Measurements from ENCODE around the gene NRG2. TPM values are rescaled to one million over a fixed set of nuclear protein-coding genes. Genes with fewer than 3 reads are reported as not detected.
A peak's percentile ranks its signal among the peaks of the same experiment; 100 is the strongest.

NRG2 gene
- total and polyA plus RNA-seq, 5 donors from 2014 or later, result not detected

- Histone ChIP-seq H3K4me1 (ENCODE audit: control insufficient read depth, insufficient read depth, low read length, poor library complexity, severe bottlenecking) (peaks cover 8% of the 10 kb centered on the region), H3K9me3 (ENCODE audit: control insufficient read depth in 2 of 2, low read length in 2 of 2) (no peaks in the 10 kb centered on the region), H3K27me3 (ENCODE audit: control insufficient read depth, insufficient read depth, low read length) (peaks cover 25% of the 10 kb centered on the region), H3K4me3 (ENCODE audit: low read depth, low read length) (no peak overlapping the region), H3K27ac (ENCODE audit: insufficient read depth, low read length, poor library complexity, severe bottlenecking) (no peak overlapping the region), H3K36me3 (ENCODE audit: control insufficient read depth, insufficient read depth, low read length) (no peaks in the 10 kb centered on the region)
- DNase-seq (no peak), ATAC-seq (ENCODE audit: low read depth in 2 of 2) (no peak)
- no peaks in the 10 kb centered on the region for H3K36me3 Mint-ChIP-seq
- no peaks in the 10 kb centered on the region for H3K9me3 Mint-ChIP-seq
- H3K4me1 Mint-ChIP-seq, result peaks cover 0 to 7% (median 2%) of the 10 kb centered on the region in 4 donors
- H3K27me3 Mint-ChIP-seq, result peaks cover 29% of the 10 kb centered on the region
- H3K27ac Mint-ChIP-seq, result no peak overlapping the region
- no peak overlapping the region for H3K4me3 Mint-ChIP-seq
These were observed 138.1 kb downstream of the NRG2 start for GRCh38 chr5:139904816-139905661.

DNA sequence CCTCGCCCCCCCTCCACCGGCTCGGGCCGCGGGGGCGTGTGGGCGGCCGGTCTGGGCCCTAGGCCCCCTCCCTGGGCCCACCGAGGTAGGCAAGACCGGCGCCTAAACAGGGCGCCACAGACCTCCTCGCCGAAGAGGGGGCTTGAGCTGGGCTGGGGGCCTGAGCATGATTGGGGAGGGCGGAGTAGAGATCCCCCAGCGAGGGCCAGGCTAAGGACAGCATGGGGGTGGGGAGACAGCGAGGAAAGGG, 138.6 kb downstream of the NRG2 start:
- H3K27me3 ChIP-seq (ENCODE audit: control insufficient read depth, insufficient read depth, low read length), result peaks cover 25% of the 10 kb centered on the region
- Mint-ChIP-seq H3K4me3 (no peak overlapping the region), H3K9me3 (no peaks in the 10 kb centered on the region), H3K4me1 (peaks cover 0 to 7% (median 2%) of the 10 kb centered on the region in 4 donors), H3K27me3 (peaks cover 30% of the 10 kb centered on the region), H3K27ac (no peak overlapping the region), H3K36me3 (no peaks in the 10 kb centered on the region)
- H3K9me3 ChIP-seq (ENCODE audit: control insufficient read depth in 2 of 2, low read length in 2 of 2), result no peaks in the 10 kb centered on the region
- DNase-seq, result no peak
- no peaks in the 10 kb centered on the region for H3K36me3 ChIP-seq (ENCODE audit: control insufficient read depth, insufficient read depth, low read length)
- no peak for ATAC-seq (ENCODE audit: low read depth in 2 of 2)
- no peak overlapping the region for H3K27ac ChIP-seq (ENCODE audit: insufficient read depth, low read length, poor library complexity, severe bottlenecking)
- no peak overlapping the region for H3K4me3 ChIP-seq (ENCODE audit: low read depth, low read length)
- H3K4me1 ChIP-seq (ENCODE audit: control insufficient read depth, insufficient read depth, low read length, poor library complexity, severe bottlenecking), result peaks cover 8% of the 10 kb centered on the region

- no peak overlapping the region for H3K27ac Mint-ChIP-seq
- H3K4me3 ChIP-seq (ENCODE audit: low read depth, low read length), result no peak overlapping the region
- no peaks in the 10 kb centered on the region for H3K36me3 ChIP-seq (ENCODE audit: control insufficient read depth, insufficient read depth, low read length)
- H3K4me1 Mint-ChIP-seq, result peaks cover 0 to 7% (median 2%) of the 10 kb centered on the region in 4 donors
- H3K9me3 ChIP-seq (ENCODE audit: control insufficient read depth in 2 of 2, low read length in 2 of 2), result no peaks in the 10 kb centered on the region
- H3K9me3 Mint-ChIP-seq, result no peaks in the 10 kb centered on the region
- DNase-seq (no peak), ATAC-seq (ENCODE audit: low read depth in 2 of 2) (no peak)
- H3K36me3 Mint-ChIP-seq, result no peaks in the 10 kb centered on the region
- H3K27me3 ChIP-seq (ENCODE audit: control insufficient read depth, insufficient read depth, low read length), result peaks cover 25% of the 10 kb centered on the region
- H3K4me1 ChIP-seq (ENCODE audit: control insufficient read depth, insufficient read depth, low read length, poor library complexity, severe bottlenecking), result peaks cover 8% of the 10 kb centered on the region
- peaks cover 35% of the 10 kb centered on the region for H3K27me3 Mint-ChIP-seq
- H3K27ac ChIP-seq (ENCODE audit: insufficient read depth, low read length, poor library complexity, severe bottlenecking), result no peak overlapping the region
- H3K4me3 Mint-ChIP-seq, result peak overlapping the region in 2 of 4 donors; percentile 64 to 68
These were observed 139.1 kb downstream of the NRG2 start for GRCh38 chr5:139903795-139904565.

DNA sequence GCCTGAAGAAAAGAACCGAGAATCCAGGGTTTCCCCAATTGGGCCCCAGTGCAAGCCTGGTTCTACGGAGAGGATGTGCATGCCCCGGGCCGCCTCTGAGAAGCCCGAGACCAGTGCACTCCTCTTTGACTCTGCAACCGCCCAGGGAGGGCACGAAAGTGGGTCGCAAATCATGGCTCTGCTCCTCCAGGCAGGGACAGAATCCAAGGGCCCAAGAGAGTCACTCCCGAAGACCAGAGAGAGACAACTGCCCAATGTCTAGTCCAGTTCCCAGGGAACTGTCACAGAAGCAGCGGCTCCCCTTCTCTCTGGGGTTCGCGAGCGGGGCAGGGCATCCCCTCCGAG, 139.7 kb downstream of the NRG2 start:
- H3K9me3 Mint-ChIP-seq, result no peaks in the 10 kb centered on the region
- Histone ChIP-seq H3K4me3 (ENCODE audit: low read depth, low read length) (no peak overlapping the region), H3K27ac (ENCODE audit: insufficient read depth, low read length, poor library complexity, severe bottlenecking) (no peak overlapping the region)

DNA sequence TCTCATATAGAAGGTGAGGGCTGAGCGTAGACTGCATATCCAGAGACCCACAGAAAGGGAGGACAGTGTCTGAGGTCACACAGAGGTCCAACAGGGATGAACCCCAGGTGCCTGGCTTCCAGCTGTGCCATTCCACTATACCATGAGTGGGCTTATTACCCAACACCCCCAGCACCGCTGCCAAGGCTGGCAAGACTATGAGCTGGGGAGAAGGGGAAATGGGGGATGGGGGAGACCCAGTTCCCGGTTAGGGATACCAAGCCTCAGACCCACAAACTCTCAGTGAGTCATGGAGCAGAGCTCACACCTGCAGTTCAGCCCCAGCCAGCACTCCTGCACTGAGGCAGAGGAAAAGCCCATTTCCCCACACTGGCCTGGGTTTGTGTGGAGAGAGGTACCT, 141.1 kb downstream of the NRG2 start:
- Mint-ChIP-seq H3K4me3 (peak overlapping the region in 1 of 4 donors; percentile 44), H3K36me3 (no peaks in the 10 kb centered on the region), H3K9me3 (no peaks in the 10 kb centered on the region), H3K27ac (no peak overlapping the region), H3K4me1 (peaks cover 0 to 7% (median 2%) of the 10 kb centered on the region in 4 donors), H3K27me3 (peaks cover 46% of the 10 kb centered on the region)
- H3K27ac ChIP-seq (ENCODE audit: insufficient read depth, low read length, poor library complexity, severe bottlenecking), result no peak overlapping the region
- H3K9me3 ChIP-seq (ENCODE audit: control insufficient read depth in 2 of 2, low read length in 2 of 2), result no peaks in the 10 kb centered on the region
- DNase-seq (no peak), ATAC-seq (ENCODE audit: low read depth in 2 of 2) (no peak)
- no peaks in the 10 kb centered on the region for H3K36me3 ChIP-seq (ENCODE audit: control insufficient read depth, insufficient read depth, low read length)
- peaks cover 8% of the 10 kb centered on the region for H3K4me1 ChIP-seq (ENCODE audit: control insufficient read depth, insufficient read depth, low read length, poor library complexity, severe bottlenecking)
- no peak overlapping the region for H3K4me3 ChIP-seq (ENCODE audit: low read depth, low read length)
- H3K27me3 ChIP-seq (ENCODE audit: control insufficient read depth, insufficient read depth, low read length), result peaks cover 26% of the 10 kb centered on the region

More for the DNA sequence above, 139.7 kb downstream of the NRG2 start:
- Histone ChIP-seq H3K9me3 (ENCODE audit: control insufficient read depth in 2 of 2, low read length in 2 of 2) (no peaks in the 10 kb centered on the region), H3K36me3 (ENCODE audit: control insufficient read depth, insufficient read depth, low read length) (no peaks in the 10 kb centered on the region), H3K27me3 (ENCODE audit: control insufficient read depth, insufficient read depth, low read length) (peaks cover 25% of the 10 kb centered on the region), H3K4me1 (ENCODE audit: control insufficient read depth, insufficient read depth, low read length, poor library complexity, severe bottlenecking) (peaks cover 8% of the 10 kb centered on the region)
- peak overlapping the region in 3 of 4 donors; percentile 23 to 68 (median 64) for H3K4me3 Mint-ChIP-seq
- DNase-seq (no peak), ATAC-seq (ENCODE audit: low read depth in 2 of 2) (no peak)
- peaks cover 41% of the 10 kb centered on the region for H3K27me3 Mint-ChIP-seq
- no peak overlapping the region for H3K27ac Mint-ChIP-seq
- no peaks in the 10 kb centered on the region for H3K36me3 Mint-ChIP-seq
- H3K4me1 Mint-ChIP-seq, result peaks cover 0 to 7% (median 2%) of the 10 kb centered on the region in 4 donors

DNA sequence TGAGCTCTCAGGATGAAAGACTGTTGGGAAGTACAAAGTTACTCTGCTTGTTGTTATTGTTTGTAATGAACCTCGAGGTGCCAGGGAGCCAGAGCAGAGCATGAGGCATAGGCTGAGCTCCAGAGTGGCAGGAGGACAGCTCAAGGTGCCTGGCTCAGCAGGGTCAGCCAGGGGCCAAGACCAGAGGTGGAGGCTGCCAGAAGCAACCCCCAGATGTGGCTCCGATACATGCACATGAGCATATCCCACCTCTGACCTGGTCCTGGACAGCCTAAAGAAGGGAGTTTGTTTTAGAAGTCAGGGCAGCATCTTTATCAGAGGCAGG, 141.9 kb downstream of the NRG2 start:
- Histone ChIP-seq H3K9me3 (ENCODE audit: control insufficient read depth in 2 of 2, low read length in 2 of 2) (no peaks in the 10 kb centered on the region), H3K27ac (ENCODE audit: insufficient read depth, low read length, poor library complexity, severe bottlenecking) (no peak overlapping the region), H3K27me3 (ENCODE audit: control insufficient read depth, insufficient read depth, low read length) (peaks cover 19% of the 10 kb centered on the region), H3K36me3 (ENCODE audit: control insufficient read depth, insufficient read depth, low read length) (no peaks in the 10 kb centered on the region), H3K4me3 (ENCODE audit: low read depth, low read length) (no peak overlapping the region), H3K4me1 (ENCODE audit: control insufficient read depth, insufficient read depth, low read length, poor library complexity, severe bottlenecking) (peaks cover 8% of the 10 kb centered on the region)
- peaks cover 46% of the 10 kb centered on the region for H3K27me3 Mint-ChIP-seq
- H3K27ac Mint-ChIP-seq, result no peak overlapping the region
- H3K4me1 Mint-ChIP-seq, result peaks cover 0 to 7% (median 2%) of the 10 kb centered on the region in 4 donors
- no peak for ATAC-seq (ENCODE audit: low read depth in 2 of 2)
- DNase-seq, result no peak
- no peaks in the 10 kb centered on the region for H3K9me3 Mint-ChIP-seq
- no peak overlapping the region for H3K4me3 Mint-ChIP-seq
- H3K36me3 Mint-ChIP-seq, result no peaks in the 10 kb centered on the region

- peaks cover 0 to 7% (median 2%) of the 10 kb centered on the region in 4 donors for H3K4me1 Mint-ChIP-seq
- H3K4me3 Mint-ChIP-seq, result no peak overlapping the region
- ATAC-seq (ENCODE audit: low read depth in 2 of 2) (no peak), DNase-seq (no peak)
- H3K36me3 Mint-ChIP-seq, result no peaks in the 10 kb centered on the region
- Histone ChIP-seq H3K27me3 (ENCODE audit: control insufficient read depth, insufficient read depth, low read length) (peaks cover 17% of the 10 kb centered on the region), H3K27ac (ENCODE audit: insufficient read depth, low read length, poor library complexity, severe bottlenecking) (no peak overlapping the region), H3K4me3 (ENCODE audit: low read depth, low read length) (no peak overlapping the region), H3K36me3 (ENCODE audit: control insufficient read depth, insufficient read depth, low read length) (no peaks in the 10 kb centered on the region), H3K4me1 (ENCODE audit: control insufficient read depth, insufficient read depth, low read length, poor library complexity, severe bottlenecking) (peaks cover 8% of the 10 kb centered on the region), H3K9me3 (ENCODE audit: control insufficient read depth in 2 of 2, low read length in 2 of 2) (no peaks in the 10 kb centered on the region)
- H3K27ac Mint-ChIP-seq, result no peak overlapping the region
- H3K27me3 Mint-ChIP-seq, result peaks cover 46% of the 10 kb centered on the region
- H3K9me3 Mint-ChIP-seq, result no peaks in the 10 kb centered on the region
These were observed 142.4 kb downstream of the NRG2 start for GRCh38 chr5:139900546-139901250.

Measured in CD4-positive, CD25-positive, alpha-beta regulatory T cell (primary cell).